ENCODE measurements around the gene ABCC3.
A peak's percentile ranks its signal among the peaks of the same experiment; 100 is the strongest.

Gene ABCC3

GRCh38 chr17:50642071-50642721 is 7.5 kb downstream of the ABCC3 start:
- Histone ChIP-seq H3K4me1 (peaks cover 33% of the 10 kb centered on the region), H3K9me3 (no peaks in the 10 kb centered on the region), H3K4me3 (ENCODE audit: low read depth, low read length) (no peak overlapping the region), H3K27me3 (no peaks in the 10 kb centered on the region), H3K36me3 (no peaks in the 10 kb centered on the region)
- no peak for TF ChIP-seq CTCF (IDR thresholded peaks at IDR 0.05; ENCODE audit: low read depth, low read length)
- DNase-seq = no peak

- no peak for TF ChIP-seq CTCF (IDR thresholded peaks at IDR 0.05; ENCODE audit: low read depth, low read length)
- DNase-seq = peak; percentile 50
- no peak overlapping the region for H3K4me3 ChIP-seq (ENCODE audit: low read depth, low read length)
- H3K4me1 ChIP-seq = peaks cover 33% of the 10 kb centered on the region
- H3K27me3 ChIP-seq = no peaks in the 10 kb centered on the region
- H3K9me3 ChIP-seq = no peaks in the 10 kb centered on the region
- no peaks in the 10 kb centered on the region for H3K36me3 ChIP-seq
Observed at GRCh38 chr17:50642722-50643656, 8.3 kb downstream of the ABCC3 start.

GRCh38 chr17:50645748-50646682 is 11.3 kb downstream of the ABCC3 start:
- H3K4me1 ChIP-seq = peaks cover 8% of the 10 kb centered on the region
- H3K9me3 ChIP-seq = no peaks in the 10 kb centered on the region
- TF ChIP-seq CTCF (IDR thresholded peaks at IDR 0.05; ENCODE audit: low read depth, low read length) = no peak
- no peak overlapping the region for H3K4me3 ChIP-seq (ENCODE audit: low read depth, low read length)
- no peak for DNase-seq
- H3K27me3 ChIP-seq = no peaks in the 10 kb centered on the region
- no peaks in the 10 kb centered on the region for H3K36me3 ChIP-seq

- Histone ChIP-seq H3K36me3 (no peaks in the 10 kb centered on the region), H3K4me3 (ENCODE audit: low read depth, low read length) (no peak overlapping the region), H3K4me1 (peaks cover 3% of the 10 kb centered on the region; the same call in 1 of the 2 replicates), H3K9me3 (no peaks in the 10 kb centered on the region), H3K27me3 (no peaks in the 10 kb centered on the region)
- no peak for TF ChIP-seq CTCF (IDR thresholded peaks at IDR 0.05; ENCODE audit: low read depth, low read length)
- DNase-seq = no peak
Observed at GRCh38 chr17:50647187-50647586, 12.5 kb downstream of the ABCC3 start.

GRCh38 chr17:50649042-50649908 is 14.6 kb downstream of the ABCC3 start:
- DNase-seq = no peak
- Histone ChIP-seq H3K36me3 (no peaks in the 10 kb centered on the region), H3K4me1 (no peaks in the 10 kb centered on the region), H3K27me3 (no peaks in the 10 kb centered on the region), H3K9me3 (no peaks in the 10 kb centered on the region), H3K4me3 (ENCODE audit: low read depth, low read length) (no peak overlapping the region)
- TF ChIP-seq CTCF (IDR thresholded peaks at IDR 0.05; ENCODE audit: low read depth, low read length) = no peak
